Tibial artery (tissue), 4 donors: Measurements from ENCODE around the gene TCEAL1.
"Not testable (repeated sequence)": the region's sequence is repeated elsewhere in the genome, so short reads cannot be mapped to it uniquely, and the experiment has no call there.

ENCODE experiments used
- DNase-seq, 2 donors: peaks; one replicate each; pipeline ENCODE4 v3.0.0-alpha.2; 2019
- H3K27ac ChIP-seq, 2 donors: fragments of 200-600 bp; sonication (generic) in 1 of 2; 1 replicate in 1 of 2; 2 replicates in 1 of 2; pipeline ENCODE4 v1.5.1; 2018 to 2019; ENCODE audit warnings: mild to moderate bottlenecking in 1 of 2
- H3K27me3 ChIP-seq, 2 donors: fragments of 200-600 bp; sonication (generic) in 1 of 2; one replicate each; pipeline versions ENCODE4 v1.5.1 to v1.6.0; 2016 to 2019
- H3K36me3 ChIP-seq, 3 donors: fragments of 200-600 bp; sonication (generic) in 2 of 3; one replicate each; pipeline ENCODE4 v1.5.1; 2016 to 2019; ENCODE audit warnings: mild to moderate bottlenecking in 2 of 3
- H3K4me1 ChIP-seq, 4 donors: fragments of 200-600 bp; sonication (generic) in 2 of 4; 1 replicate in 3 of 4; 2 replicates in 1 of 4; pipeline ENCODE4 v1.5.1; 2016 to 2019
- H3K4me3 ChIP-seq, 2 donors: fragments of 200-600 bp; sonication (generic) in 1 of 2; 1 replicate in 1 of 2; 2 replicates in 1 of 2; pipeline ENCODE4 v1.5.1; 2018 to 2019; ENCODE audit warnings: mild to moderate bottlenecking in 2 of 2
- H3K9me3 ChIP-seq, 3 donors: fragments of 200-600 bp; sonication (generic) in 1 of 3; one replicate each; pipeline ENCODE4 v1.5.1; 2016 to 2019
- intact Hi-C: fragments of 100-400 bp; cut with DNase I; formaldehyde crosslinking; loops from one replicate; pipeline ENCODE4 v1.15.0; 2023; ENCODE audit warnings: low total_unique reads
- TF ChIP-seq, protein P1 (sequence below), 2 experiments: fragments of 200-600 bp in 1 of 2; fragments of 450-650 bp in 1 of 2; IDR thresholded peaks; one replicate each; pipeline ENCODE4 v1.5.1; 2017 to 2019; ENCODE audit warnings: antibody characterized with exemption in 2 of 2, mild to moderate bottlenecking in 1 of 2, moderate library complexity in 1 of 2

TCEAL1 gene

GRCh38 chrX:103658681-103659433 is 30.1 kb downstream of the TCEAL1 start:
- Histone ChIP-seq H3K27me3 (no peaks in the 10 kb centered on the region), H3K27ac (no peak overlapping the region), H3K4me3 (no peak overlapping the region), H3K4me1 (peaks cover 0 to under 1% (median 0%) of the 10 kb centered on the region in 4 donors), H3K36me3 (no peaks in the 10 kb centered on the region), H3K9me3 (no peaks in the 10 kb centered on the region)
- intact Hi-C loops = no loop called here
- TF ChIP-seq, protein P1, sequence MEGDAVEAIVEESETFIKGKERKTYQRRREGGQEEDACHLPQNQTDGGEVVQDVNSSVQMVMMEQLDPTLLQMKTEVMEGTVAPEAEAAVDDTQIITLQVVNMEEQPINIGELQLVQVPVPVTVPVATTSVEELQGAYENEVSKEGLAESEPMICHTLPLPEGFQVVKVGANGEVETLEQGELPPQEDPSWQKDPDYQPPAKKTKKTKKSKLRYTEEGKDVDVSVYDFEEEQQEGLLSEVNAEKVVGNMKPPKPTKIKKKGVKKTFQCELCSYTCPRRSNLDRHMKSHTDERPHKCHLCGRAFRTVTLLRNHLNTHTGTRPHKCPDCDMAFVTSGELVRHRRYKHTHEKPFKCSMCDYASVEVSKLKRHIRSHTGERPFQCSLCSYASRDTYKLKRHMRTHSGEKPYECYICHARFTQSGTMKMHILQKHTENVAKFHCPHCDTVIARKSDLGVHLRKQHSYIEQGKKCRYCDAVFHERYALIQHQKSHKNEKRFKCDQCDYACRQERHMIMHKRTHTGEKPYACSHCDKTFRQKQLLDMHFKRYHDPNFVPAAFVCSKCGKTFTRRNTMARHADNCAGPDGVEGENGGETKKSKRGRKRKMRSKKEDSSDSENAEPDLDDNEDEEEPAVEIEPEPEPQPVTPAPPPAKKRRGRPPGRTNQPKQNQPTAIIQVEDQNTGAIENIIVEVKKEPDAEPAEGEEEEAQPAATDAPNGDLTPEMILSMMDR (IDR thresholded peaks at IDR 0.05) = no peak
- no peak for DNase-seq

DNA sequence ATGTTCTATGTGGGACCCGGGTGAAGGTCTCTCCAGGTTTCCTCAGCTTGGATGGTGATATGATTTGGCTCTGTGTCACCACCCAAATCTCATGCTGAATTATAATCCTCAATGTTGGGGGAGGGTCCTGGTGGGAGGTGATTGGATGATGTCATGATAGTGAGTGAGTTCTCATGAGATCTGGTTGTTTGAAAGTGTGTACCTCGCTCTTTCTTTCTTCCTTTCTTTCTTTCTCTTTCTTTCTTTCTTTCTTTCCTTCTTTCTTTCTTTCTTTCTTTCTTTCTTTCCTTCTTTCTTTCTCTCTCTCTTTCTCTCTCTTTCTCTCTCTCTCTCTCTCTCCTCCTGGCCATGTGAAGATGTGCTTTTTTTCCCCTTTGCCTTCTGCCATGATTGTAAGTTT is 30.7 kb downstream of the TCEAL1 start:
- H3K27me3 ChIP-seq, DNase-seq, H3K4me3 ChIP-seq, H3K27ac ChIP-seq, intact Hi-C loops, H3K36me3 ChIP-seq, H3K9me3 ChIP-seq, H3K4me1 ChIP-seq: not testable (repeated sequence)

DNA sequence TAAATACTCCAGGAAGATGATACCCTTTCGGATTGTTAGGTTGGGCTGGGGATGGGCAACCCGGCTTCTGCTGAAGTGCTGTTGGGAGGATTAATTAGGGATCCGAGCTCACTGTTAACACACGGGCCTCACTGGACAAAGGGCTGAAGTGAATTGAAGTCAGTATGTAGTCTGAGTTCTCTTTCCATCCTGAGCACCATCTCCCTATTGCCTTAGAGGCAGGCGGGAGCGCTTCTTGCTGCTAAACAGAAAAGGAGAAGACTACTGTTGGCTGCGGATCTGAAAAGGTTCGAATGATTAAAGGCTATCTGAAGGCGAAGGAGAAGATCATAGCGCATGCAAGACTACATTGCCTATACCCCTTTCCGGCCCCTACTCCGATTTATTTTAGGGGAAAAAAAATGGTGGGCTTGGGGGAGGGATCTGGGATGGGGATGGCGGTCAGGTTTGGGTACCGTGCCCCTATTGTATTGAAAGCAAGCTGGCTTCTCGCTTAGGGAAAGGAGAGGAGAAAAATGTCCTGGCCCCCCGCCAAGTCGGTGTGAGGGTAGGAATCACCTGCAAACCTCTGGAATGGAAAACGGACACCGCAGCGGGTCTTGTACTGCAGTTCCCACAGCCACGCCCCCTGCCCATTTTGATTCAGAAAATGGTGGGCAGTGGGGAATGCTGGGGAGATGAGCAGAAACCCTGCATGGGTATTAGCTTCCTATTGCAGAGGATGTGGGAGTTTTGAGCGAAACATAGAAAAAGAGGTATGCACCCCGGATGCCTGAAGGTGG is 35.4 kb downstream of the TCEAL1 start:
- no peaks in the 10 kb centered on the region for H3K36me3 ChIP-seq
- intact Hi-C loops = no loop called here
- no peak overlapping the region for H3K4me3 ChIP-seq
- H3K27me3 ChIP-seq = no peaks in the 10 kb centered on the region
- TF ChIP-seq, protein P1 (IDR thresholded peaks at IDR 0.05) = no peak
- no peak for DNase-seq
- no peaks in the 10 kb centered on the region for H3K9me3 ChIP-seq
- no peak overlapping the region for H3K27ac ChIP-seq
- H3K4me1 ChIP-seq = peaks cover 0 to 4% (median 0%) of the 10 kb centered on the region in 4 donors

GRCh38 chrX:103666202-103667107 is 37.7 kb downstream of the TCEAL1 start:
- Histone ChIP-seq H3K36me3 (no peaks in the 10 kb centered on the region), H3K9me3 (no peaks in the 10 kb centered on the region), H3K4me1 (peaks cover 0 to 4% (median 0%) of the 10 kb centered on the region in 4 donors), H3K27ac (no peak overlapping the region), H3K27me3 (no peaks in the 10 kb centered on the region), H3K4me3 (no peak overlapping the region)
- intact Hi-C loops = no loop called here
- DNase-seq = no peak
- TF ChIP-seq, protein P1 (IDR thresholded peaks at IDR 0.05) = no peak

GRCh38 chrX:103669745-103670144 is 41.0 kb downstream of the TCEAL1 start:
- Histone ChIP-seq H3K27ac (no peak overlapping the region), H3K36me3 (no peaks in the 10 kb centered on the region), H3K27me3 (no peaks in the 10 kb centered on the region), H3K4me1 (no peaks in the 10 kb centered on the region), H3K9me3 (no peaks in the 10 kb centered on the region), H3K4me3 (no peak overlapping the region)
- DNase-seq = no peak
- TF ChIP-seq, protein P1 (IDR thresholded peaks at IDR 0.05) = no peak
- intact Hi-C loops = no loop called here
